GM06990 (cell line): ENCODE results near the gene CREB3L2.

ENCODE experiments used
- DNase-seq: peaks from one replicate; pipeline ENCODE4 v3.0.0-alpha.2; 2011; ENCODE audit not compliant: insufficient read length; ENCODE audit errors: extremely low read depth
- H3K27me3 ChIP-seq: replicated peaks from 2 replicates; pipeline ENCODE4 v1.6.0; 2011; ENCODE audit warnings: low read length; ENCODE audit not compliant: control insufficient read depth, insufficient read depth
- H3K36me3 ChIP-seq: 2 replicates; pipeline ENCODE4 v1.5.1; 2011; ENCODE audit warnings: low read length; ENCODE audit not compliant: control insufficient read depth, insufficient read depth
- H3K4me3 ChIP-seq: replicated peaks from 2 replicates; pipeline ENCODE4 v1.5.1; 2011; ENCODE audit warnings: low read depth, mild to moderate bottlenecking, control low read depth, low read length
- CTCF ChIP-seq: IDR thresholded peaks from 2 replicates; pipeline ENCODE4 v1.5.1; 2011; ENCODE audit warnings: low read length, control low read depth, mild to moderate bottlenecking, inconsistent platforms; ENCODE audit not compliant: insufficient read depth, poor library complexity, severe bottlenecking

CREB3L2 gene

GRCh38 chr7:137852108-137852507, 149.8 kb downstream of the CREB3L2 start:
- no peaks in the 10 kb centered on the region for H3K27me3 ChIP-seq
- TF ChIP-seq CTCF: no peak

GRCh38 chr7:137850972-137851945, 150.6 kb downstream of the CREB3L2 start:
- TF ChIP-seq CTCF: no peak
- Histone ChIP-seq H3K36me3 (no peaks in the 10 kb centered on the region), H3K27me3 (no peaks in the 10 kb centered on the region), H3K4me3 (no peak overlapping the region)
- no peak for DNase-seq

More at GRCh38 chr7:137852108-137852507, 149.8 kb downstream of the CREB3L2 start:
- no peak for DNase-seq
- Histone ChIP-seq H3K36me3 (no peaks in the 10 kb centered on the region), H3K4me3 (no peak overlapping the region)

GRCh38 chr7:137850571-137850970, 151.3 kb downstream of the CREB3L2 start:
- TF ChIP-seq CTCF: no peak

GRCh38 chr7:137848095-137848494, 153.8 kb downstream of the CREB3L2 start:
- no peak for DNase-seq
- Histone ChIP-seq H3K4me3 (no peak overlapping the region), H3K36me3 (no peaks in the 10 kb centered on the region), H3K27me3 (no peaks in the 10 kb centered on the region)
- TF ChIP-seq CTCF: no peak

More at GRCh38 chr7:137850571-137850970, 151.3 kb downstream of the CREB3L2 start:
- H3K4me3 ChIP-seq: no peak overlapping the region
- no peaks in the 10 kb centered on the region for H3K36me3 ChIP-seq
- DNase-seq: no peak
- H3K27me3 ChIP-seq: no peaks in the 10 kb centered on the region

GRCh38 chr7:137847568-137848050, 154.3 kb downstream of the CREB3L2 start:
- Histone ChIP-seq H3K4me3 (peak overlapping the region; percentile 57; the same call in 1 of the 2 replicates), H3K36me3 (no peaks in the 10 kb centered on the region), H3K27me3 (no peaks in the 10 kb centered on the region)
- no peak for TF ChIP-seq CTCF
- DNase-seq: no peak
